HS-27A (cell line): ENCODE data around the gene LUZP1.

Experiments
- DNase-seq: peaks from one replicate; pipeline ENCODE4 v3.0.0-alpha.2; 2012; ENCODE audit warnings: low read depth, missing footprints

Gene LUZP1

GRCh38 chr1:23150742-23151141, 17.9 kb downstream of the LUZP1 start:
- DNase-seq: no peak

- no peak for DNase-seq
Measured at GRCh38 chr1:23150125-23150524, 18.5 kb downstream of the LUZP1 start.

- DNase-seq: no peak
Measured at GRCh38 chr1:23149114-23149513, 19.5 kb downstream of the LUZP1 start.

- DNase-seq: no peak
Measured at GRCh38 chr1:23148084-23148483, 20.6 kb downstream of the LUZP1 start.

GRCh38 chr1:23140940-23141596, 27.6 kb downstream of the LUZP1 start:
- no peak for DNase-seq

GRCh38 chr1:23135268-23135667, 33.4 kb downstream of the LUZP1 start:
- DNase-seq: no peak

GRCh38 chr1:23134055-23134454, 34.6 kb downstream of the LUZP1 start:
- DNase-seq: no peak

- no peak for DNase-seq
Measured at GRCh38 chr1:23133587-23133986, 35.1 kb downstream of the LUZP1 start.

- no peak for DNase-seq
Measured at GRCh38 chr1:23132033-23132432, 36.6 kb downstream of the LUZP1 start.

- DNase-seq: no peak
Measured at GRCh38 chr1:23129846-23130245, 38.8 kb downstream of the LUZP1 start.

- no peak for DNase-seq
Measured at GRCh38 chr1:23126801-23127200, 41.9 kb downstream of the LUZP1 start.

- DNase-seq: no peak
Measured at GRCh38 chr1:23126200-23126599, 42.5 kb downstream of the LUZP1 start.

GRCh38 chr1:23125489-23125888, 43.2 kb downstream of the LUZP1 start:
- DNase-seq: no peak

- no peak for DNase-seq
Measured at GRCh38 chr1:23124259-23125026, 44.2 kb downstream of the LUZP1 start.

GRCh38 chr1:23123528-23123927, 45.1 kb downstream of the LUZP1 start:
- DNase-seq: no peak

- DNase-seq: no peak
Measured at GRCh38 chr1:23122796-23123195, 45.9 kb downstream of the LUZP1 start.

- no peak for DNase-seq
Measured at GRCh38 chr1:23122023-23122748, 46.5 kb downstream of the LUZP1 start.

GRCh38 chr1:23120383-23120782, 48.3 kb downstream of the LUZP1 start:
- DNase-seq: no peak

- DNase-seq: no peak
Measured at GRCh38 chr1:23118957-23119792, 49.5 kb downstream of the LUZP1 start.

- no peak for DNase-seq
Measured at GRCh38 chr1:23118407-23118806, 50.2 kb downstream of the LUZP1 start.

- DNase-seq: no peak
Measured at GRCh38 chr1:23116921-23117699, 51.5 kb downstream of the LUZP1 start.
